Osteocyte (in vitro differentiated cells): ENCODE results near the gene DNPEP. TPM values are rescaled to one million over a fixed set of nuclear protein-coding genes. Genes with fewer than 3 reads are reported as not detected.
"Not testable (repeated sequence)": the region's sequence is repeated elsewhere in the genome, so short reads cannot be mapped to it uniquely, and the experiment has no call there.

ENCODE experiments used
- DNase-seq: peaks from one replicate; pipeline ENCODE4 v3.0.0; 2021; ENCODE audit warnings: mixed read lengths; ENCODE audit not compliant: unreplicated experiment; ENCODE audit errors: extremely low spot score
- H3K27ac Mint-ChIP-seq: one replicate; pipeline ENCODE4 v1.8.0; 2021; ENCODE audit warnings: mild to moderate bottlenecking, mixed read lengths; ENCODE audit not compliant: unreplicated experiment
- H3K27me3 Mint-ChIP-seq: one replicate; pipeline ENCODE4 v1.8.0; 2021; ENCODE audit warnings: mixed read lengths; ENCODE audit not compliant: unreplicated experiment
- H3K36me3 Mint-ChIP-seq: one replicate; pipeline ENCODE4 v1.8.0; 2021; ENCODE audit warnings: mixed read lengths; ENCODE audit not compliant: unreplicated experiment
- H3K4me1 Mint-ChIP-seq: one replicate; pipeline ENCODE4 v1.8.0; 2021; ENCODE audit warnings: mixed read lengths; ENCODE audit not compliant: unreplicated experiment
- H3K4me3 Mint-ChIP-seq: one replicate; pipeline ENCODE4 v1.8.0; 2021; ENCODE audit warnings: mild to moderate bottlenecking, moderate library complexity, mixed read lengths; ENCODE audit not compliant: unreplicated experiment
- H3K9me3 Mint-ChIP-seq: one replicate; pipeline ENCODE4 v1.8.0; 2021; ENCODE audit warnings: mixed read lengths; ENCODE audit not compliant: unreplicated experiment
- CTCF ChIP-seq: fragments of 200-600 bp; sonication (generic); IDR thresholded peaks from 2 replicates; pipeline ENCODE4 v1.5.0; 2021; ENCODE audit warnings: antibody characterized with exemption, mild to moderate bottlenecking, moderate library complexity
- total RNA-seq: library from RNA; stranded (reverse); gene quantifications from 2 replicates; pipeline ENCODE4 v1.2.1, GENCODE V29; 2021

DNPEP gene
- total RNA-seq, 1 donor from 2014 or later: 73.2 TPM

GRCh38 chr2:219400562-219400961, 12.8 kb upstream of the DNPEP start:
- Mint-ChIP-seq H3K4me3 (no peak overlapping the region), H3K27me3 (no peaks in the 10 kb centered on the region), H3K27ac (no peak overlapping the region), H3K36me3 (no peaks in the 10 kb centered on the region), H3K4me1 (peaks cover 2% of the 10 kb centered on the region), H3K9me3 (no peaks in the 10 kb centered on the region)
- DNase-seq: no peak
- TF ChIP-seq CTCF: no peak

- H3K9me3 Mint-ChIP-seq: no peaks in the 10 kb centered on the region
- no peak for TF ChIP-seq CTCF
- no peaks in the 10 kb centered on the region for H3K36me3 Mint-ChIP-seq
- DNase-seq: no peak
- H3K27ac Mint-ChIP-seq: no peak overlapping the region
- H3K4me3 Mint-ChIP-seq: no peak overlapping the region
- H3K27me3 Mint-ChIP-seq: no peaks in the 10 kb centered on the region
- H3K4me1 Mint-ChIP-seq: no peaks in the 10 kb centered on the region
Observed at GRCh38 chr2:219399716-219400478, 12.2 kb upstream of the DNPEP start.

GRCh38 chr2:219398721-219399363, 11.1 kb upstream of the DNPEP start:
- H3K27ac Mint-ChIP-seq: no peak overlapping the region
- no peak overlapping the region for H3K4me3 Mint-ChIP-seq
- no peaks in the 10 kb centered on the region for H3K9me3 Mint-ChIP-seq
- H3K36me3 Mint-ChIP-seq: no peaks in the 10 kb centered on the region
- no peaks in the 10 kb centered on the region for H3K27me3 Mint-ChIP-seq
- no peaks in the 10 kb centered on the region for H3K4me1 Mint-ChIP-seq
- no peak for TF ChIP-seq CTCF
- no peak for DNase-seq

- TF ChIP-seq CTCF: no peak
- H3K9me3 Mint-ChIP-seq: no peaks in the 10 kb centered on the region
- H3K36me3 Mint-ChIP-seq: no peaks in the 10 kb centered on the region
- DNase-seq: no peak
- H3K27ac Mint-ChIP-seq: no peak overlapping the region
- no peak overlapping the region for H3K4me3 Mint-ChIP-seq
- no peaks in the 10 kb centered on the region for H3K27me3 Mint-ChIP-seq
- H3K4me1 Mint-ChIP-seq: no peaks in the 10 kb centered on the region
Observed at GRCh38 chr2:219396863-219397457, 9.2 kb upstream of the DNPEP start.

- H3K4me3 Mint-ChIP-seq: no peak overlapping the region
- TF ChIP-seq CTCF: no peak
- no peaks in the 10 kb centered on the region for H3K36me3 Mint-ChIP-seq
- H3K27ac Mint-ChIP-seq: no peak overlapping the region
- H3K4me1 Mint-ChIP-seq: no peaks in the 10 kb centered on the region
- no peaks in the 10 kb centered on the region for H3K27me3 Mint-ChIP-seq
- DNase-seq: no peak
- H3K9me3 Mint-ChIP-seq: no peaks in the 10 kb centered on the region
Observed at GRCh38 chr2:219395609-219396008, 7.9 kb upstream of the DNPEP start.

GRCh38 chr2:219395056-219395455, 7.3 kb upstream of the DNPEP start:
- H3K9me3 Mint-ChIP-seq, H3K36me3 Mint-ChIP-seq, DNase-seq, H3K4me3 Mint-ChIP-seq, H3K4me1 Mint-ChIP-seq, H3K27ac Mint-ChIP-seq, H3K27me3 Mint-ChIP-seq: not testable (repeated sequence)
